Transverse colon (tissue), 4 donors: ENCODE results near the gene IDUA. TPM values are rescaled to one million over a fixed set of nuclear protein-coding genes. Genes with fewer than 3 reads are reported as not detected.
A peak's percentile ranks its signal among the peaks of the same experiment; 100 is the strongest.

ENCODE experiments used
- DNase-seq: peaks from one replicate; pipeline ENCODE4 v3.0.0-alpha.2; 2019
- H3K27ac ChIP-seq, 4 donors: fragments of 200-600 bp; sonication (generic); 2 replicates each; pipeline ENCODE4 v1.5.1; 2016 to 2018; ENCODE audit warnings: inconsistent platforms in 4 of 4
- H3K27me3 ChIP-seq: fragments of 200-600 bp; sonication (generic); 2 replicates; pipeline ENCODE4 v1.5.1; 2017; ENCODE audit warnings: inconsistent platforms
- H3K36me3 ChIP-seq, 4 donors: fragments of 200-600 bp; sonication (generic); 2 replicates each; pipeline ENCODE4 v1.5.1; 2017 to 2019; ENCODE audit warnings: inconsistent platforms in 4 of 4
- H3K4me1 ChIP-seq, 4 donors: fragments of 200-600 bp; sonication (generic); 2 replicates each; pipeline ENCODE4 v1.5.1; 2017 to 2020; ENCODE audit warnings: inconsistent platforms in 4 of 4
- H3K4me3 ChIP-seq, 4 donors: fragments of 200-600 bp; sonication (generic); 1 replicate in 1 of 4; 2 replicates in 3 of 4; pipeline versions ENCODE4 v1.5.1 to v1.6.1; 2017 to 2019; ENCODE audit warnings: inconsistent platforms in 4 of 4
- H3K9me3 ChIP-seq, 2 donors: fragments of 200-600 bp; sonication (generic); 2 replicates each; pipeline ENCODE4 v1.5.1; 2017 to 2019; ENCODE audit warnings: inconsistent platforms in 2 of 2
- CTCF ChIP-seq, 5 experiments: fragments of 200-600 bp in 3 of 5; fragments of 450-650 bp in 2 of 5; sonication (generic) in 3 of 5; IDR thresholded peaks; 1 replicate in 2 of 5; 2 replicates in 3 of 5; pipeline ENCODE4 v1.5.1; 2016 to 2017; ENCODE audit warnings: antibody characterized with exemption in 5 of 5, inconsistent platforms in 3 of 5, mild to moderate bottlenecking in 2 of 5, moderate library complexity in 1 of 5
- EP300 ChIP-seq: sonication (generic); formaldehyde crosslinking; IDR thresholded peaks from one replicate; pipeline ENCODE4 v1.6.1; 2017; ENCODE audit warnings: antibody characterized with exemption, low read depth
- POLR2A ChIP-seq: fragments of 450-650 bp; IDR thresholded peaks from one replicate; pipeline ENCODE4 v1.6.1; 2016; ENCODE audit warnings: antibody characterized with exemption, mild to moderate bottlenecking, moderate library complexity
- POLR2AphosphoS5 ChIP-seq, 3 donors: sonication (generic); formaldehyde crosslinking; IDR thresholded peaks; one replicate each; pipeline ENCODE4 v1.6.1; 2016; ENCODE audit warnings: antibody characterized with exemption in 3 of 3
- WGBS, 2 donors: methylation state at CpG; one replicate each; pipeline ENCODE4 v1.1.5; 2018; ENCODE audit warnings: low coverage in 1 of 2; 5-methylcytosine and 5-hydroxymethylcytosine counted together
- in situ Hi-C, 4 donors: fragments of 200-750 bp; cut with MboI; loops; one replicate each; pipeline versions ENCODE4 v1.15.0 to v1.15.1; 2017; ENCODE audit warnings: low sequenced_read_pairs in 3 of 4, low pct_ligation_motif_present in 1 of 4, low pct_unique_long_range_greater_than_20kb in 1 of 4
- intact Hi-C: fragments of 100-400 bp; cut with DNase I; formaldehyde crosslinking; loops from one replicate; pipeline ENCODE4 v1.15.1; 2023; ENCODE audit warnings: low total_unique reads
- total RNA-seq, 4 donors: library from RNA; depleted of rRNA; stranded (reverse); fragments of >200 nt; gene quantifications; one replicate each; pipeline ENCODE4 v1.1.0, GENCODE V29; 2016

The IDUA gene
- total RNA-seq, 4 donors from 2014 or later, result 25.9 to 78.6 (median 40.4) TPM

DNA sequence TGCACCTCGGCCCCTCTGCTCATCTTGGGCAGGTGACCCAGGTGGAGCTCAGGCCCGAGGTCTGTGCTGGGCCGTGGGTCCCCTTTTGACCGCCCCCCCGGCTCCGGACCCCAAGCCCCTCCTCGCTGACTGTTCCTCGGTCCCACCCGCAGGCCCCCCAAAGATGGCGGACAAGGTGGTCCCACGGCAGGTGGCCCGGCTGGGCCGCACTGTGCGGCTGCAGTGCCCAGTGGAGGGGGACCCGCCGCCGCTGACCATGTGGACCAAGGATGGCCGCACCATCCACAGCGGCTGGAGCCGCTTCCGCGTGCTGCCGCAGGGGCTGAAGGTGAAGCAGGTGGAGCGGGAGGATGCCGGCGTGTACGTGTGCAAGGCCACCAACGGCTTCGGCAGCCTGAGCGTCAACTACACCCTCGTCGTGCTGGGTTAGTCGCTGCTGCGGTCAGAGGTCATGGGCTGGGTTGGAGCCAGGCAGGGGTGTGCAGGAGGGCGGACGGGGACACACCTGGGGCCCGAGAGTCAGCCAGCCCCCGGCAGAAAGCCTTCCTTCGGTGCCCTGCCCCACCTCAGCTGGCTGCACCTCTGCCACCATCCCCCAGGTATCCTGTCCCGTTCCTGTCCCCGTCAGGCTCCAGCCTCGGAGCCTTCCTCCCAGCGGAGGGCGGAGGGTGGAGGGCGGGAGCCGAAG is 35.4 kb downstream of the IDUA start:
- WGBS, 2 donors, result 61% methylated on average over 8 of the region's 46 CpGs; no CpG with 5 or more reads in 1 of the 2 donors
- in situ Hi-C loops (no loop called here), intact Hi-C loops (no loop called here)
- peak overlapping the region in 1 of 4 donors; percentile 38 for H3K27ac ChIP-seq
- no peaks in the 10 kb centered on the region for H3K9me3 ChIP-seq
- H3K4me1 ChIP-seq, result peaks cover 4 to 15% (median 10%) of the 10 kb centered on the region in 4 donors
- no peak overlapping the region for H3K4me3 ChIP-seq
- no peaks in the 10 kb centered on the region for H3K27me3 ChIP-seq
- TF ChIP-seq POLR2A (no peak), POLR2AphosphoS5 (IDR thresholded peaks at IDR 0.05) (no peak), CTCF (IDR thresholded peaks at IDR 0.05) (no peak), EP300 (no peak)
- DNase-seq, result no peak
- no peaks in the 10 kb centered on the region for H3K36me3 ChIP-seq

DNA sequence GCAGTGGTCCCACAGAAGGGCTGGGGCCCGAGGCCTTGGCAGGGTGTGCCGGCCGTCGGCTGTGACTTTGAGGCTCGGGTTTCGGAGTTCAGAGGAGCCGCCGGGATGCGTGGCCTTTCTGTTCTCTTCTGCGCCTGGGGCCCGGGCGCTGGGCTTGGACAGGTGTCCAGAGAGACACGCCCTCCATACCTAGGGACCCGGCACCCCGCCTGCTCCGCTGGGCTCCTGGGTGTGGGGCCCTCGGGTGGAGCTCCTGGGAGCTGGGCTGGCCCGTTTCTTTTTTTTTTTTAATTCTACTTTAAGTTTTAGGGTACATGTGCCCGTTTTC is 35.9 kb downstream of the IDUA start:
- H3K36me3 ChIP-seq, result no peaks in the 10 kb centered on the region
- H3K4me3 ChIP-seq, result no peak overlapping the region
- peaks cover 4 to 15% (median 10%) of the 10 kb centered on the region in 4 donors for H3K4me1 ChIP-seq
- in situ Hi-C loops, result no loop called here
- no peaks in the 10 kb centered on the region for H3K9me3 ChIP-seq
- peaks cover 1% of the 10 kb centered on the region for H3K27me3 ChIP-seq
- peak overlapping the region in 1 of 4 donors; percentile 38 for H3K27ac ChIP-seq
- TF ChIP-seq EP300, result no peak
- no peak for TF ChIP-seq CTCF (IDR thresholded peaks at IDR 0.05)
- DNase-seq, result peak; percentile 38
- intact Hi-C loops, result no loop called here
- WGBS, 2 donors, result 67% methylated on average over 12 of the region's 19 CpGs; no CpG with 5 or more reads in 1 of the 2 donors

DNA sequence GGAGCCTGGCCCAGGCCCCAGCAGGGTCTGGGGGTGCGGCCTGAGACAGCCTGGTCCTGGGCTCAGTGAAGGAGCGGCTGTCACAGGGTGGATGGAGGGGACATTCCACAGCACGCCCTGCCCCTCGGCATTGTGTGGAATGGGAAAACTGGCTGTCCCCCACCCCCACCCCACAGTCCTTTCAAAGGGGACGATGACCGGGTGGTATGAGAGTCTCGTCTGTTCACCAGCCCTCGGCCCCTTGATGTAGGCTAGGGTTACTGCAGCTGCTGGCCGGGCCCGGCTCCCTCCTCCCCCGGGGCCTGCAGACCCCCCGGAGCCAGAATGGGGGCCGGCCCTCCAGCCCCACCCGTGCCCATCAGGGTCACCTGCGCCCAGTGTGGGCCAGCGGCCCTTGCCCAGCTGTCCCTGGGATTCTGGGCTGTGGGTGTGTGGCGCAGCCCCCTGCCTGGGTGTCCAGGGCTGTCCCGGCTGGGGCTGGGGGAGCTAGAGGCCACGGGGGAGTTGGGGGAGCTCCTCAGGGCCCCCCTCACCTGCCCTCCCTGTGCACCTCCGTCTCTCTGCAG is 36.3 kb downstream of the IDUA start:
- DNase-seq, result no peak
- TF ChIP-seq POLR2AphosphoS5 (IDR thresholded peaks at IDR 0.05) (no peak), POLR2A (no peak), EP300 (no peak), CTCF (IDR thresholded peaks at IDR 0.05) (no peak)
- in situ Hi-C loops (no loop called here), intact Hi-C loops (no loop called here)
- peaks cover 6% of the 10 kb centered on the region for H3K27me3 ChIP-seq
- H3K4me3 ChIP-seq, result no peak overlapping the region
- H3K27ac ChIP-seq, result no peak overlapping the region
- H3K9me3 ChIP-seq, result no peaks in the 10 kb centered on the region
- 70% methylated on average over 10 of the region's 20 CpGs; no CpG with 5 or more reads in 1 of the 2 donors for WGBS, 2 donors
- peaks cover 4 to 15% (median 10%) of the 10 kb centered on the region in 4 donors for H3K4me1 ChIP-seq
- no peaks in the 10 kb centered on the region for H3K36me3 ChIP-seq

DNA sequence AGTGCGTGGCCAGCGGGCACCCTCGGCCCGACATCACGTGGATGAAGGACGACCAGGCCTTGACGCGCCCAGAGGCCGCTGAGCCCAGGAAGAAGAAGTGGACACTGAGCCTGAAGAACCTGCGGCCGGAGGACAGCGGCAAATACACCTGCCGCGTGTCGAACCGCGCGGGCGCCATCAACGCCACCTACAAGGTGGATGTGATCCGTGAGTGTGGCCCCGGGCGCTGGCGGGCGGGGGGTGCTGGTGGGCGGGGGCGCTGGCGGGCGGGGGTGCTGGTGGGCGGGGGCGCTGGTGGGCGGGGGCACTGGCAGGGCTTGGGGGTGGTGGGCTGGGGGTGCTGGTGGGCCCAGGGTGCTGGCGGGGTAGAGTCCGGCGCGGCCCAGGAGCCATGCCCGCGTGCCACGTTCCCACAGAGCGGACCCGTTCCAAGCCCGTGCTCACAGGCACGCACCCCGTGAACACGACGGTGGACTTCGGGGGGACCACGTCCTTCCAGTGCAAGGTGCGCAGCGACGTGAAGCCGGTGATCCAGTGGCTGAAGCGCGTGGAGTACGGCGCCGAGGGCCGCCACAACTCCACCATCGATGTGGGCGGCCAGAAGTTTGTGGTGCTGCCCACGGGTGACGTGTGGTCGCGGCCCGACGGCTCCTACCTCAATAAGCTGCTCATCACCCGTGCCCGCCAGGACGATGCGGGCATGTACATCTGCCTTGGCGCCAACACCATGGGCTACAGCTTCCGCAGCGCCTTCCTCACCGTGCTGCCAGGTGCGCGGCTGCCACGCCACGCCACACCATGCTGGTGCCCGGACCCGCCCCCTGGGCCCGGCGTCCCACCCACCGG is 37.3 kb downstream of the IDUA start:
- in situ Hi-C loops (no loop called here), intact Hi-C loops (no loop called here)
- no peaks in the 10 kb centered on the region for H3K36me3 ChIP-seq
- H3K4me3 ChIP-seq, result no peak overlapping the region
- H3K9me3 ChIP-seq, result no peaks in the 10 kb centered on the region
- TF ChIP-seq CTCF (IDR thresholded peaks at IDR 0.05), result no peak
- TF ChIP-seq EP300, result no peak
- no peak for TF ChIP-seq POLR2A
- TF ChIP-seq POLR2AphosphoS5 (IDR thresholded peaks at IDR 0.05), result no peak
- 94% methylated on average over 69 of the region's 83 CpGs; no CpG with 5 or more reads in 1 of the 2 donors for WGBS, 2 donors
- peaks cover 14% of the 10 kb centered on the region for H3K27me3 ChIP-seq
- peaks cover 4 to 15% (median 10%) of the 10 kb centered on the region in 4 donors for H3K4me1 ChIP-seq
- no peak overlapping the region for H3K27ac ChIP-seq
- DNase-seq, result no peak
